Endothelial cell of umbilical vein (primary cell): ENCODE measurements around the gene PHF12. TPM values are rescaled to one million over a fixed set of nuclear protein-coding genes. Genes with fewer than 3 reads are reported as not detected.

Source experiments
- BruUV-seq: library from RNA; stranded (reverse); fragments of 400-500 nt; replicated peaks from 2 replicates; lab custom pipeline; 2021; lab: Mats Ljungman, UMichigan
- CTCF ChIA-PET: fragments of 300-600, 350-600 bp; sonication (Branson Sonifier 250); formaldehyde crosslinking; loops from one replicate; lab custom pipeline; 2021; ENCODE audit warnings: antibody characterized with exemption, inconsistent platforms; lab: Charles Lee
- POLR2A ChIA-PET: fragments of 300-600, 350-600 bp; sonication (Branson Sonifier 250); formaldehyde crosslinking; loops from one replicate; lab custom pipeline; 2021; ENCODE audit warnings: antibody characterized with exemption, inconsistent platforms; lab: Charles Lee
- DNase-seq: peaks from one replicate; pipeline ENCODE4 v3.0.0-alpha.2; 2011; ENCODE audit warnings: low read depth, low spot score
- FAIRE-seq: peaks from 2 replicates; lab custom pipeline; 2011; peaks lifted over from hg19 to GRCh38; lab: Jason Lieb, UNC
- H2AFZ ChIP-seq: 2 replicates; pipeline ENCODE4 v1.6.0; 2012; ENCODE audit warnings: low read depth, low read length, control low read depth, inconsistent platforms
- H3K27ac ChIP-seq: 2 replicates; pipeline ENCODE4 v1.5.1; 2011; ENCODE audit warnings: low read depth, mild to moderate bottlenecking, control low read depth, low read length, moderate library complexity; ENCODE audit not compliant: insufficient read depth
- H3K27me3 ChIP-seq, 2 experiments: 2 replicates each; pipeline versions ENCODE4 v1.6.0 to v1.6.1; 2011; ENCODE audit warnings: low read length in 2 of 2, mixed read lengths in 1 of 2; ENCODE audit not compliant: control insufficient read depth in 2 of 2, insufficient read depth in 2 of 2
- H3K36me3 ChIP-seq, 2 experiments: 2 replicates in 1 of 2; 3 replicates in 1 of 2; pipeline ENCODE4 v1.5.1; 2011; ENCODE audit warnings: low read length in 2 of 2, mild to moderate bottlenecking in 1 of 2, moderate library complexity in 1 of 2; ENCODE audit not compliant: control insufficient read depth in 2 of 2, insufficient read depth in 2 of 2; ENCODE audit errors: extremely low read depth in 1 of 2
- H3K4me1 ChIP-seq: 3 replicates; pipeline ENCODE4 v1.5.1; 2011; ENCODE audit warnings: mild to moderate bottlenecking, low read length; ENCODE audit not compliant: control insufficient read depth, insufficient read depth; ENCODE audit errors: extremely low read depth
- H3K4me2 ChIP-seq: 2 replicates; pipeline ENCODE4 v1.6.1; 2011; ENCODE audit warnings: low read length, control low read depth, mixed read lengths; ENCODE audit not compliant: insufficient read depth
- H3K4me3 ChIP-seq, 3 experiments: fragments of 200-600 bp in 1 of 3; sonication (generic), shearing (Covaris generic) in 1 of 3; replicated peaks in 1 of 3; 2 replicates each; pipeline ENCODE4 v1.5.1; 2011 to 2016; ENCODE audit warnings: control low read depth in 3 of 3, low read length in 3 of 3, mild to moderate bottlenecking in 2 of 3, inconsistent platforms in 1 of 3, low read depth in 1 of 3, moderate library complexity in 1 of 3; ENCODE audit not compliant: insufficient read depth in 1 of 3
- H3K79me2 ChIP-seq: 2 replicates; pipeline ENCODE4 v1.6.0; 2012; ENCODE audit warnings: low read length, inconsistent platforms; ENCODE audit not compliant: control insufficient read depth, insufficient read depth
- H3K9ac ChIP-seq: replicated peaks from 2 replicates; pipeline ENCODE3; 2011; ENCODE audit warnings: low read length, control low read depth; ENCODE audit not compliant: insufficient read depth; ENCODE audit errors: extremely low read depth
- H3K9me1 ChIP-seq: replicated peaks from 3 replicates; pipeline ENCODE4 v1.6.0; 2011; ENCODE audit warnings: mild to moderate bottlenecking, low read length; ENCODE audit not compliant: control insufficient read depth, insufficient read depth; ENCODE audit errors: extremely low read depth
- H3K9me3 ChIP-seq: replicated peaks from 2 replicates; pipeline ENCODE4 v1.5.1; 2012; ENCODE audit warnings: low read length, inconsistent platforms; ENCODE audit not compliant: control insufficient read depth, insufficient read depth
- H4K20me1 ChIP-seq: replicated peaks from 2 replicates; pipeline ENCODE3; 2011; ENCODE audit warnings: mild to moderate bottlenecking, low read length; ENCODE audit not compliant: control insufficient read depth, insufficient read depth; ENCODE audit errors: extremely low read depth
- CTCF ChIP-seq, 2 donors: IDR thresholded peaks; 1 replicate in 1 of 2; 2 replicates in 1 of 2; pipeline ENCODE4 v1.5.1; 2011; ENCODE audit warnings: low read length in 2 of 2, mild to moderate bottlenecking in 2 of 2, moderate library complexity in 2 of 2, control low read depth in 1 of 2, inconsistent platforms in 1 of 2, low read depth in 1 of 2; ENCODE audit not compliant: insufficient read depth in 1 of 2; ENCODE audit errors: extremely low read depth in 1 of 2
- EZH2 ChIP-seq: IDR thresholded peaks from 2 replicates; pipeline ENCODE4 v1.6.1; 2012; ENCODE audit warnings: borderline replicate concordance, low read depth, mild to moderate bottlenecking, moderate library complexity, low read length, inconsistent platforms; ENCODE audit not compliant: severe bottlenecking
- FOS ChIP-seq: IDR thresholded peaks from 2 replicates; pipeline ENCODE4 v1.6.1; 2011; ENCODE audit warnings: mild to moderate bottlenecking, low read length, moderate library complexity, borderline replicate concordance; ENCODE audit not compliant: insufficient read depth
- GATA2 ChIP-seq: IDR thresholded peaks from 2 replicates; pipeline ENCODE4 v1.7.0; 2011; ENCODE audit warnings: low read depth, mild to moderate bottlenecking, moderate library complexity, mixed read lengths, low read length; ENCODE audit not compliant: insufficient read length, insufficient read depth
- JUN ChIP-seq: IDR thresholded peaks from 2 replicates; pipeline ENCODE4 v1.6.1; 2011; ENCODE audit warnings: borderline replicate concordance, low read depth; ENCODE audit not compliant: insufficient read length, insufficient read depth
- MAX ChIP-seq: IDR thresholded peaks from 2 replicates; pipeline ENCODE4 v1.6.1; 2011; ENCODE audit not compliant: insufficient read depth, insufficient read length
- MYC ChIP-seq: IDR thresholded peaks from one replicate; pipeline ENCODE4 v1.6.1; 2011; ENCODE audit warnings: mild to moderate bottlenecking, low read depth, low read length
- POLR2A ChIP-seq: IDR thresholded peaks from 2 replicates; pipeline ENCODE4 v1.6.1; 2012; ENCODE audit warnings: low read depth, mild to moderate bottlenecking, control low read depth, low read length
- POLR2AphosphoS5 ChIP-seq: IDR thresholded peaks from 2 replicates; pipeline ENCODE4 v1.6.1; 2012; ENCODE audit warnings: low read depth, mild to moderate bottlenecking, control low read depth, low read length, moderate library complexity; ENCODE audit not compliant: insufficient read depth
- dilution Hi-C: fragments of 300-500 bp; cut with MboI; formaldehyde crosslinking; loops from one replicate; pipeline ENCODE4 v1.15.0; 2019; ENCODE audit warnings: low sequenced_read_pairs; ENCODE audit not compliant: extremely low pct_ligation_motif_present
- intact Hi-C: fragments of 100-400 bp; cut with micrococcal nuclease; formaldehyde crosslinking; loops from one replicate; pipeline ENCODE4 v1.10.0; 2022
- polyA plus RNA-seq, 4 experiments: library from polyadenylated mRNA; depleted of rRNA in 3 of 4; stranded (reverse) in 3 of 4; unstranded in 1 of 4; fragments of >200 nt; gene quantifications; 2 replicates each; pipeline versions ENCODE4 v1.2.1 to v1.2.3, GENCODE V29; 2011 to 2012; ENCODE audit warnings: missing spikeins in 1 of 4
- total RNA-seq: library from RNA; stranded (reverse); gene quantifications from 2 replicates; pipeline ENCODE4 v1.2.3, GENCODE V29; 2021

The PHF12 gene
- total and polyA plus RNA-seq, 2 donors (not counting 3 experiments of a cell fraction or from before 2014, with no cell fraction given) = 26.6 to 44.2 TPM

- H3K36me3 ChIP-seq = no peaks in the 10 kb centered on the region
- H3K27me3 ChIP-seq = peaks cover 0 to 5% of the 10 kb centered on the region in 2 experiments
- ChIA-PET CTCF (interaction anchor here (0.6 to 2.0 kb wide), 5 partner anchors 10 to 125 kb away, joined by 3 to 9 read pairs (median 3); no protein-coding TSS in a partner anchor), POLR2A (no interaction called here)
- no peak for FAIRE-seq
- BruUV-seq = no TSS peak
- intact Hi-C loops (no loop called here), dilution Hi-C loops (no loop called here)
- no peaks in the 10 kb centered on the region for H3K9me1 ChIP-seq
- no peaks in the 10 kb centered on the region for H3K4me1 ChIP-seq
- DNase-seq = no peak
- no peak overlapping the region for H3K4me2 ChIP-seq
- H3K79me2 ChIP-seq = no peaks in the 10 kb centered on the region
- no peak overlapping the region for H3K9ac ChIP-seq
- no peak overlapping the region for H3K27ac ChIP-seq
- no peak overlapping the region for H2AFZ ChIP-seq
- no peaks in the 10 kb centered on the region for H4K20me1 ChIP-seq
- no peak overlapping the region for H3K4me3 ChIP-seq
- no peaks in the 10 kb centered on the region for H3K9me3 ChIP-seq
- no peak for TF ChIP-seq FOS
- TF ChIP-seq MAX = no peak
- no peak for TF ChIP-seq POLR2AphosphoS5
- no peak for TF ChIP-seq GATA2
- no peak for TF ChIP-seq EZH2
- TF ChIP-seq POLR2A = no peak
- no peak for TF ChIP-seq JUN
- TF ChIP-seq MYC = no peak
- no peak for TF ChIP-seq CTCF (IDR thresholded peaks at IDR 0.05; ENCODE audit: extremely low read depth in 1 of 2, insufficient read depth in 1 of 2, low read depth in 1 of 2, low read length in 2 of 2)
Measured at GRCh38 chr17:28992185-28992584, 40.9 kb upstream of the PHF12 start.
